Activated T-helper 2 cell treated with anti-CD3 and anti-CD28 coated beads, Interferon-gamma antibody, Interleukin-2, Interleukin-4, amounts not matched to agents 10 μg/mL and 5 μg/mL and 100 μg/mL, durations not matched to agents 14 hours and 24 hours and 36 hours (primary cell): ENCODE measurements around the gene NHERF1. TPM values are rescaled to one million over a fixed set of nuclear protein-coding genes. Genes with fewer than 3 reads are reported as not detected.

ENCODE experiments used
- DNase-seq: peaks from one replicate; pipeline ENCODE4 v3.0.0; 2021; ENCODE audit warnings: low spot score
- H3K27ac Mint-ChIP-seq: one replicate; pipeline ENCODE4 v1.8.0; 2021; ENCODE audit warnings: mixed read lengths
- H3K27me3 Mint-ChIP-seq: one replicate; pipeline ENCODE4 v1.8.0; 2021; ENCODE audit warnings: low read depth, mixed read lengths
- H3K36me3 Mint-ChIP-seq: one replicate; pipeline ENCODE4 v1.8.0; 2021; ENCODE audit warnings: low read depth, mixed read lengths
- H3K4me1 Mint-ChIP-seq: one replicate; pipeline ENCODE4 v1.8.0; 2021; ENCODE audit warnings: low read depth, mixed read lengths
- H3K4me3 Mint-ChIP-seq: one replicate; pipeline ENCODE4 v1.8.0; 2021; ENCODE audit warnings: low read depth, mild to moderate bottlenecking, moderate library complexity, mixed read lengths
- H3K9me3 Mint-ChIP-seq: one replicate; pipeline ENCODE4 v1.8.0; 2021; ENCODE audit warnings: mixed read lengths
- intact Hi-C: fragments of 100-400 bp; cut with micrococcal nuclease; formaldehyde crosslinking; loops from one replicate; pipeline ENCODE4 v1.15.1; 2023
- total RNA-seq: library from RNA; stranded (reverse); gene quantifications from 2 replicates; pipeline ENCODE4 v1.2.3, GENCODE V29; 2022

Gene NHERF1
- total RNA-seq, 1 donor from 2014 or later, result 133 TPM

DNA sequence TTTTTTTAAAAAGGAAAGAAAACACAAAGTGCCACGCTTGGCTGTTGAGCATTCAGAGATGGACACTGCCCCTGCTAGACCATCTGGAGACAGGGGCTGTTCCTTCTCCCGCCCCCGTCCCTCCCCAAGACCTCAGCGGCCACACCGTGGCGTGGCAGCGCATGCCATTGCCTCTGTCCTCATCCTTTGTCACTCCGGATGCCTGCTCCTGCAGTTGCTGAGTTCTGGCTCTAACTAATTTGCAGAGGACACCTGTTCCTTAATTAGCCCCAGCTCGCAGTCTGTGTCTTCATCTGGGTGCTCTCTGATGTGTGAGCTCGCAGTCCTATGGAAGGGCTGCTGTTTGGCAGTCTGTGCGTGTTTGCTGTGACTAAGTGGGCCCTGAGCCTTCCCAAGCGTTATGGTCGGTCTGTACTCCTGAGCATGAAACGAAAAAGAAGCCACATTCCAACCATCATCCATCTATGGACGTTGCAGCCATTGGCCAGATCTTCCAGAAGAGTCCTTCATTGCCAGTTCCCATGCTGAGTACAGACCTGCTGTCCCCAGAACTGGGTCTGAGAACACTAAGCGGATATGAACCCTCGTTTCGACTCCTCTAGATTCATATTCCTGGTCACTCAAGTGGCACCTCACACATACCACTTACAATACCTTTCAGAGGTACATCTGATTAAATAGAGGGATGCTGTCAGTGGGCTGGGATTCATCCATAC is 68.6 kb downstream of the NHERF1 start:
- peaks cover 12% of the 10 kb centered on the region for H3K36me3 Mint-ChIP-seq
- no peak overlapping the region for H3K27ac Mint-ChIP-seq
- intact Hi-C loops, result no loop called here
- no peaks in the 10 kb centered on the region for H3K9me3 Mint-ChIP-seq
- H3K4me1 Mint-ChIP-seq, result peaks cover 9% of the 10 kb centered on the region
- DNase-seq, result no peak
- no peak overlapping the region for H3K4me3 Mint-ChIP-seq
- no peaks in the 10 kb centered on the region for H3K27me3 Mint-ChIP-seq

DNA sequence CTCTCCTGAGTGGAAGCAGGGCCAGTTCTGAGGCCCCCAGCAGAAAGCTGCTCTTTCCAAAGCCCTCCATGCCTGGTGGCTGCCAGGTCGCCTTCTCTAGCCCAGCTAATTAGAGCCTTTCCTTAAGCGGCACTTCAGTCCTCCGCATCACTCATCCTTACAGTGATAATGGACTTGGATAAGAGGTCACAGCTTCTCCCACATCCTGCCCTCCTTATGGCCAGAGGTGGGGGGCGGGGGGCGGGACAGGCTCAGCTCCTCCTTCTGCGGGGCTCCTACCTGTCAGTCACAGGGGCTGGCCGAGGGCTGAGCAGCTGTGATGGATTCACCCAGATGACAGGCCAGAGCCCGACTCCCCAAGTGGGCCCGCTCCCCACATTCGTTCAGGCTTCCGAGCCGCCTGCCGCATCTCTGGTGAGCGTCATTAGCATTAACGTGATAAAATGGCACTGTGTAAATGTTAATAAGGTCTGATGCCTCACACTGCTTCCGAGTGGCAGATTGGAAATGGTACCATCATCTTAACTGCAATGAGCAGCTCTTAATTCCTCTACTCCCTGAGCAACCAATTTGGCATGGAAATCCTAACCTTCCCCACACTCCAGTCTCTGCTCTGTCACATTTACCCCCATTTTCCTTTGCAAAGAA is 70.0 kb downstream of the NHERF1 start:
- Mint-ChIP-seq H3K27me3 (no peaks in the 10 kb centered on the region), H3K36me3 (peaks cover 12% of the 10 kb centered on the region), H3K27ac (no peak overlapping the region), H3K4me3 (no peak overlapping the region), H3K4me1 (peaks cover 9% of the 10 kb centered on the region), H3K9me3 (no peaks in the 10 kb centered on the region)
- intact Hi-C loops, result no loop called here
- no peak for DNase-seq

Other genes starting within 250 kb of the NHERF1 start
- not detected in 2 replicates for gene CD300LB, start 217.2 kb upstream of the NHERF1 start, total RNA-seq
- gene CD300C, start 202.5 kb upstream of the NHERF1 start, total RNA-seq, result 0.32 TPM in 1 of 2 replicates, not detected in the other
- not detected in 2 replicates for gene CD300H, start 181.1 kb upstream of the NHERF1 start, total RNA-seq
- not detected in 2 replicates for gene CD300LD, start 156.3 kb upstream of the NHERF1 start, total RNA-seq
- gene CD300E, start 124.9 kb upstream of the NHERF1 start, total RNA-seq, result not detected in 2 replicates
- gene CD300LF, start 35.7 kb upstream of the NHERF1 start, total RNA-seq, result not detected in 2 replicates
- 9.7 and 12.1 TPM in 2 replicates for gene RAB37, start 11.4 kb upstream of the NHERF1 start, total RNA-seq
- 55.3 TPM in 2 replicates for gene NAT9, start 27.7 kb downstream of the NHERF1 start, total RNA-seq
- gene GRIN2C, start 111.3 kb downstream of the NHERF1 start, total RNA-seq, result 0.14 and 0.16 TPM in 2 replicates
- gene FDXR, start 124.4 kb downstream of the NHERF1 start, total RNA-seq, result 17.8 and 19.7 TPM in 2 replicates
- gene FADS6, start 145.0 kb downstream of the NHERF1 start, total RNA-seq, result not detected in 2 replicates
- not detected in 2 replicates for gene USH1G, start 174.6 kb downstream of the NHERF1 start, total RNA-seq
- not detected in 2 replicates for gene OTOP2, start 175.6 kb downstream of the NHERF1 start, total RNA-seq
- gene OTOP3, start 187.3 kb downstream of the NHERF1 start, total RNA-seq, result not detected in 2 replicates
- gene HID1, start 224.1 kb downstream of the NHERF1 start, total RNA-seq, result 0.07 and 0.37 TPM in 2 replicates
- gene CDR2L, start 239.0 kb downstream of the NHERF1 start, total RNA-seq, result 2.3 and 2.4 TPM in 2 replicates